Suprapubic skin (tissue), 4 donors: Measurements from ENCODE around the gene HRCT1.

Source experiments
- CTCF ChIP-seq, 2 donors: fragments of 200-600 bp in 1 of 2; fragments of 450-650 bp in 1 of 2; sonication (generic) in 1 of 2; IDR thresholded peaks; one replicate each; pipeline ENCODE4 v1.5.1; 2016 to 2019; ENCODE audit warnings: antibody characterized with exemption in 2 of 2, mild to moderate bottlenecking in 1 of 2, moderate library complexity in 1 of 2
- EP300 ChIP-seq: sonication (generic); formaldehyde crosslinking; IDR thresholded peaks from one replicate; pipeline ENCODE4 v1.6.1; 2017; ENCODE audit warnings: antibody characterized with exemption
- POLR2A ChIP-seq, 2 donors: fragments of 450-650 bp; IDR thresholded peaks; one replicate each; pipeline ENCODE4 v1.6.1; 2017; ENCODE audit warnings: antibody characterized with exemption in 2 of 2, mild to moderate bottlenecking in 2 of 2, moderate library complexity in 2 of 2
- POLR2AphosphoS5 ChIP-seq, 3 donors: sonication (generic); formaldehyde crosslinking; IDR thresholded peaks; one replicate each; pipeline ENCODE4 v1.6.1; 2017; ENCODE audit warnings: antibody characterized with exemption in 3 of 3

GRCh38 chr9:35938474-35939356 is 32.7 kb downstream of the HRCT1 start:
- TF ChIP-seq CTCF (IDR thresholded peaks at IDR 0.05), result no peak
- TF ChIP-seq POLR2AphosphoS5 (IDR thresholded peaks at IDR 0.05), result no peak
- no peak for TF ChIP-seq EP300
- TF ChIP-seq POLR2A (IDR thresholded peaks at IDR 0.05), result no peak
